ENCODE data around the gene SMIM20.

SMIM20 gene

GRCh38 chr4:25943805-25944204 lies 29.8 kb downstream of the SMIM20 start:
- H3K79me2 ChIP-seq (ENCODE audit: control insufficient read depth, low read length): no peaks in the 10 kb centered on the region
- no peak overlapping the region for H3K4me3 ChIP-seq (ENCODE audit: low read length)
- no peaks in the 10 kb centered on the region for H4K20me1 ChIP-seq (ENCODE audit: control insufficient read depth, insufficient read depth, low read depth, low read length)
- no peaks in the 10 kb centered on the region for H3K9me2 ChIP-seq (replicated peaks; ENCODE audit: control insufficient read depth, low read length)
- no peaks in the 10 kb centered on the region for H3K9me3 ChIP-seq (ENCODE audit: control insufficient read depth, insufficient read depth, low read length)
- H3K36me3 ChIP-seq (ENCODE audit: control insufficient read depth, low read length): no peaks in the 10 kb centered on the region
- H3F3A ChIP-seq (ENCODE audit: control insufficient read depth, insufficient read depth): no peaks in the 10 kb centered on the region
- no peak overlapping the region for H3K4me2 ChIP-seq (ENCODE audit: low read length)
- TF ChIP-seq, protein P1, sequence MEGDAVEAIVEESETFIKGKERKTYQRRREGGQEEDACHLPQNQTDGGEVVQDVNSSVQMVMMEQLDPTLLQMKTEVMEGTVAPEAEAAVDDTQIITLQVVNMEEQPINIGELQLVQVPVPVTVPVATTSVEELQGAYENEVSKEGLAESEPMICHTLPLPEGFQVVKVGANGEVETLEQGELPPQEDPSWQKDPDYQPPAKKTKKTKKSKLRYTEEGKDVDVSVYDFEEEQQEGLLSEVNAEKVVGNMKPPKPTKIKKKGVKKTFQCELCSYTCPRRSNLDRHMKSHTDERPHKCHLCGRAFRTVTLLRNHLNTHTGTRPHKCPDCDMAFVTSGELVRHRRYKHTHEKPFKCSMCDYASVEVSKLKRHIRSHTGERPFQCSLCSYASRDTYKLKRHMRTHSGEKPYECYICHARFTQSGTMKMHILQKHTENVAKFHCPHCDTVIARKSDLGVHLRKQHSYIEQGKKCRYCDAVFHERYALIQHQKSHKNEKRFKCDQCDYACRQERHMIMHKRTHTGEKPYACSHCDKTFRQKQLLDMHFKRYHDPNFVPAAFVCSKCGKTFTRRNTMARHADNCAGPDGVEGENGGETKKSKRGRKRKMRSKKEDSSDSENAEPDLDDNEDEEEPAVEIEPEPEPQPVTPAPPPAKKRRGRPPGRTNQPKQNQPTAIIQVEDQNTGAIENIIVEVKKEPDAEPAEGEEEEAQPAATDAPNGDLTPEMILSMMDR (IDR thresholded peaks at IDR 0.05; ENCODE audit: low read depth, low read length, poor library complexity, severe bottlenecking): no peak
- no peak for TF ChIP-seq EZH2phosphoT487 (IDR thresholded peaks at IDR 0.05; ENCODE audit: borderline replicate concordance, low read length)
- H3K27me3 ChIP-seq (ENCODE audit: control insufficient read depth, low read length): 0 out of 2 replicates have a peak, but pooled peaks cover 6% of the 10 kb centered on the region
- H3K27ac ChIP-seq (ENCODE audit: low read depth, low read length): no peak overlapping the region
- no peaks in the 10 kb centered on the region for H3K4me1 ChIP-seq (ENCODE audit: control insufficient read depth, low read length)

DNA sequence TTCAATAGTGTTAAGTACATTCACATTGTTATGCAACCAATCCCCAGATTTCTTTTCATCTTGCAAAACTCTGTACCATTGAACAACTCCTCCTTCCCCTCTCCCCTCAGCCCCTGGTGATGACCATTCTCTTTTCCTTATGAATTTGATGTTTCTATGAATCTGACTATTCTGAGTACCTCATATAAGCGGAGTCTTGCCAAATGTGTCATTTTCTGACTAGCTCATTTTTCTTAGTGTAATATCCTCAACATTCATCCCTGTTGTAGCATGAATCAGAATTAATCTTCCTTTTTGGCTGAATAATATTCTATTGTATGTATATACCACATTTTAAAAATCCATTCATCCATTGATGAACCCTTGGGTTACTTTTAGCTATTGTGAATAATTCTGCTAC lies 34.0 kb downstream of the SMIM20 start:
- Histone ChIP-seq H3K4me3 (ENCODE audit: low read length) (no peak overlapping the region), H3K4me1 (ENCODE audit: control insufficient read depth, low read length) (no peaks in the 10 kb centered on the region), H3K27me3 (ENCODE audit: control insufficient read depth, low read length) (peaks cover 17% of the 10 kb centered on the region; the same call in 1 of the 2 replicates), H3K79me2 (ENCODE audit: control insufficient read depth, low read length) (no peaks in the 10 kb centered on the region), H3F3A (ENCODE audit: control insufficient read depth, insufficient read depth) (no peaks in the 10 kb centered on the region), H3K27ac (ENCODE audit: low read depth, low read length) (no peak overlapping the region), H4K20me1 (ENCODE audit: control insufficient read depth, insufficient read depth, low read depth, low read length) (no peaks in the 10 kb centered on the region), H3K36me3 (ENCODE audit: control insufficient read depth, low read length) (no peaks in the 10 kb centered on the region), H3K9me2 (replicated peaks; ENCODE audit: control insufficient read depth, low read length) (no peaks in the 10 kb centered on the region), H3K4me2 (ENCODE audit: low read length) (no peak overlapping the region), H3K9me3 (ENCODE audit: control insufficient read depth, insufficient read depth, low read length) (no peaks in the 10 kb centered on the region)
- TF ChIP-seq, protein P1 (IDR thresholded peaks at IDR 0.05; ENCODE audit: low read depth, low read length, poor library complexity, severe bottlenecking): no peak
- TF ChIP-seq EZH2phosphoT487 (IDR thresholded peaks at IDR 0.05; ENCODE audit: borderline replicate concordance, low read length): no peak

DNA sequence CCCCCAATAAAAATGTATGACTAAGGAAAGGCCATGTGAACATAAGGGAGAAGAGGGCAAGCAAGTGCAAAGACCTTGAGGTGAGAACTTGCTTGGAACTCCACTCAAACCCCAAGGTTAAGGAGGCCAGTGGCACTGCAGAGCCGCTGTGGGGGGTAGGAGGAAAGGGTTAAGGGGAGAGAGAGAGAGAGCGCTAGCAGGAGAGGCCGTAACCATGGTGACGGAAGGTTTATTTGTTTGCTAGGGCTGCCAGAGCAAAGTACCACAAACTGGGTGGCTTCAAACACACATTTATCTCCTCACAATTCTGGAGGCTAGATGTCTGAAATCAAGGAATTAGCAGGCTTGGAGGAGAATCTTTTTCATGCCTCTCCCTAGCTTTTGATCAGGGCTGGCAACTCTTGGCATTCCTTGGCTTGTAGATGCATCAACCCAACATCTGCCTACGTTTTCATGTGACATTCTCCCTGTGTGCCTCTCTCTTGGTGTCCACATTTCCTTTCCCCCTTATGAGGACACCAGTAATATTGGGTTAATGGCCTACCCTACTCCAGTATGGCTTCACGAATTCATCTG lies 35.2 kb downstream of the SMIM20 start:
- no peaks in the 10 kb centered on the region for H3K9me2 ChIP-seq (replicated peaks; ENCODE audit: control insufficient read depth, low read length)
- H3K27ac ChIP-seq (ENCODE audit: low read depth, low read length): no peak overlapping the region
- H3K27me3 ChIP-seq (ENCODE audit: control insufficient read depth, low read length): peaks cover 17% of the 10 kb centered on the region; the same call in 1 of the 2 replicates
- TF ChIP-seq, protein P1 (IDR thresholded peaks at IDR 0.05; ENCODE audit: low read depth, low read length, poor library complexity, severe bottlenecking): no peak
- no peak for TF ChIP-seq EZH2phosphoT487 (IDR thresholded peaks at IDR 0.05; ENCODE audit: borderline replicate concordance, low read length)
- no peaks in the 10 kb centered on the region for H3K4me1 ChIP-seq (ENCODE audit: control insufficient read depth, low read length)
- H3K4me3 ChIP-seq (ENCODE audit: low read length): no peak overlapping the region
- H3K79me2 ChIP-seq (ENCODE audit: control insufficient read depth, low read length): no peaks in the 10 kb centered on the region
- H3K9me3 ChIP-seq (ENCODE audit: control insufficient read depth, insufficient read depth, low read length): no peaks in the 10 kb centered on the region
- H3K36me3 ChIP-seq (ENCODE audit: control insufficient read depth, low read length): no peaks in the 10 kb centered on the region
- H3F3A ChIP-seq (ENCODE audit: control insufficient read depth, insufficient read depth): no peaks in the 10 kb centered on the region
- H3K4me2 ChIP-seq (ENCODE audit: low read length): no peak overlapping the region
- H4K20me1 ChIP-seq (ENCODE audit: control insufficient read depth, insufficient read depth, low read depth, low read length): no peaks in the 10 kb centered on the region

Data from DOHH2 (cell line).